Effector CD8-positive, alpha-beta T cell (primary cell): Measurements from ENCODE around the gene CCM2.

Source experiments
- DNase-seq: peaks from one replicate; lab custom pipeline; 2025; lab: John Stamatoyannopoulos, UW

The CCM2 gene

DNA sequence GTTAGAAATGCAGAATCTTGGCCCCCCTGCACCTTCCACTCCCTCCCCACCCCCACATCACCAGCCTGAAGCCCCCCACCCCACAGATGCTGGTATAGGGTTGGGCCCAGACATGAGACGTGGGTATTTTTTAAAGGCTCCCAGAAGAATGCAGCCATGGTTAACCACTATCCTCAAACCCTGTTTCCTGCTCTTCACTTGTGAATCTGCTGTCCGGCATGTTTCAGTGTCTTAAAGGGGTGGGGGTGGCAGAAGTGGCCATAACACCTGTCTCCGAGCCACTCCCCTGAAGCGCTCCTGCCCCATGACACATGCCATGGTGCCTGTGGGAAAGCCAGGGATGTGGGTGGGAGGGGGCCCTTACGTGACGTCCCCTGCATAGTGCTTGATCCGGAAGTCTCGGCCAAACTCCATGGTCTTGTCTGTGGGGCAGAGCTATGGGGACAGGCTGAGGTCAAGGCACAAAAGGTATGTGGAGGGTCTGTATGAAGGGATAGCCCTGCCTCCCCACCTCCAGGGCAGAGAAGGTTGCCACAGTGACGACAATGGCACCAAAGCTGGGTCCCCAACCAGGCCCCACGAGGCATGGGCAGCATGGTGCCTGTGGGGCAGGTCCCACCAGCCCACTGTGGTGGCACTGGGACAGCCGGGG is 30.8 kb upstream of the CCM2 start:
- DNase-seq = no peak

DNA sequence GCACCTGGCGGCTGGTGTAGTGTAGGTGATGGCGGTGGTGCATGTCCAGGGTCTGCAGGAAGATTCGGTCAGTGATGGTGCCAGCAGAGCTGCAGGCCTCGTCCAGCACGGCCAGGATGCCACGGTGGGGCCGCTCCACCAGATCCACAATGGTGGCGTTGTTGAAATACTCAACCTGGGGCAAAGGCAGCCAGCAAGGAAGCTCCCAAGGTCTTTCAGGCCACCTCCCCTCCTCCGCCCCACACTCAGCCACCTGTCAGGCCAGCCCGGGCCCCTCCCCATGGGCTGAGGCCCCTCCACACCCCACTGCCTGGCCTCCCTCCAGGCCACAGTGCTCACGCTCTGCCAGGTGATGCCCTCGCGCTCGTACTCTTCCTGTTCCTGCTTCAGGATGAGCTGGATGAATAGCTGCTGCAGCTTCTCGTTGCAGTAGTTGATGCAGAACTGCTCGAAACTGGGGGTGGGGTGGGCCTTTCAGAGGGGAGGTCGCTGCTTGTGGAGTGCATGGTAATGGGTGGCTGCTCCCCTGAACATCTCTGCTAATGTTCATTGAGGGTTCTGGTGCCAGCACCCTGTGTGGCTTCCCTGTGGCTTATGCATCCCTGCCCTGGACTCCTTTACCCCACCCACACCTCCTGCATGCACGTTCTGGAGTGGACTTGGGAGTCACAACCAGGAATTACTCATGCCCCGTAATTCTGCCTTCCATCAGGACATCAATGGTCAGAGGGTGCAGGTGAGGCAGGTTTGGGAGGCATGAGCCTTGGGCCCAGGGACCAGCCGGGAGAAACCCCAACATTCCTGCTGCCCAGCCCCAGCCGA is 30.1 kb upstream of the CCM2 start:
- no peak for DNase-seq

DNA sequence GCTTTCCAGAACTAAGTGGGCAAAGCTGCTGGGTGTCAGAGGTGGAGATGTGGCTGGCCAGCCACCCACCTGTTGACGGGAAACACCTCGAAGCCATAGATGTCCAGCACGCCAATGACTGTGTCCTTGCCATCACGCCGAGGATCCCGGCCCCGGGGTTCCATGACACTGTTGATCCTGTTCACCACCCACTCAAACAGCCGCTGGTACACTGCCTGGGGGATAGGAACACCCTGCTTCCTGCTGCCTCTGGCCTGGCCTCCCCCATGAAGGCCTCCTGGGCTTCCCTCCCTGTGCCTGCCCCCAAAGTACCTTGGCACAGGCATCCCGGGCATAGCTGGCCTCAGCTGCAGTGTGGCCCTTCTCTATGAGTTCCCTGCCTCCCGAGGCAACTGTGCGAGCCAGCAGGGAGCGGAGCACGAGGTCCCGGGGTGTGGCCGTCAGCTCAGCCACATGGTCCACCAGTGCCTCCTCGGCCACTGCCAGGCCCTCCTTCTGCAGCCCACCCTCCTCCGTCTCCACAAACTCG is 29.4 kb upstream of the CCM2 start:
- DNase-seq = no peak

DNA sequence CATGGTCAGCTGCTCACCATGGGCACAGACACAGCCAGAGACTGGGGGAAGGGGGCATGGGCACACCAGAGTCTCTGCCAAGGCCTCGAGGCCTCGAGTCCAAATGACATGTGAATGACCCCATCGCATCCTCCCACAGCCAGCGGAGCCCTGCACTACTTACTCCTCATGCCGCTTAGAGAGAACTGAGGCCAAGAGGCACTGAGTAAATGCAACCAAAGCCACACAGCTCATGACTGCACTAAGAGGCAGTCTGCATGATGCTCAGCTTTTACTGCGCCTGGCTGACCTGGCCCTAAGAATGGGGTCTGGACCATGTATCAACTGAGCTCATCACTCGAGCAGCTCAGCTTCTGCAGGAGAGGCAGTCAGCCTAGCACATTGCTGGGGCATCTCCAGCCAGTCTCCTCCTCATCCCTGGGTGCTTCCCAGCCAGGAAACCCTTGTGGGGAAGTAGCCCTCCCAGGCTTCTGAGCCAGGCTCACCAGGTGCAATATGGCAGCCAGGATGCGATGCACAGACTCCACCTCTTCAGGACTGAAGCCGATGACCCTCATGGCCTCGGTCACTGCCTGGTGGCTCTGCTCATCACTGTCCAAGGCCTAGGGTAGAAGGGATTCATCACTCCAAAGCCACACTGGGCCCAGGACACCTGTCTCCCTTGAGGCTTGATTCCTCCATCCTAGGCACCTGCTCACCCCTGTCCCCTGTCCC is 28.7 kb upstream of the CCM2 start:
- no peak for DNase-seq

DNA sequence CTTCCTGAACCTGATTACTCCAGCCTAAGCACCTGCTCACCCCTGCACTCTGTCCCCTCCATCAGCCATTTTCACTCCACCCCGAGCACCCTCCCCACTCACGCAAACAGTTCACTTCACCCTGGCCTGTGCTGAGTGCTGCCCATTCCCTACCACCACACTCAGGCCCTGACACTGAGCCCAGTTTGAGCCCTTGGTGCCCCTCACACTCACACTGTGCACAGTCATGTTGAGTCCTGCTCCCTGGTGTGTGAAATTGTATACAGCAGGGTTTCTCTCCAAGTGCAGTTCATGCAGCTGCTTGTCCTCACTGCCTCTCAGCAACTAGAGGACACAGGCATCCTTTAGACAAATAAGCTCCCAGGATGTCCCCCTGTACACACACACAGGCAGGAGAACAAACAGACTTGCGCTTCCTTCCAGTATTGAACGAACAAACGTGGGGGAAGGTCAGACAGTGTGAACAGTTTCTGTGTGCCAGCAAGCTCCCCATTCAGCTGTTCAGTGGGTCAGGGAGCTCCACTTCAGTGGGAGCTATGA is 28.0 kb upstream of the CCM2 start:
- DNase-seq = no peak

DNA sequence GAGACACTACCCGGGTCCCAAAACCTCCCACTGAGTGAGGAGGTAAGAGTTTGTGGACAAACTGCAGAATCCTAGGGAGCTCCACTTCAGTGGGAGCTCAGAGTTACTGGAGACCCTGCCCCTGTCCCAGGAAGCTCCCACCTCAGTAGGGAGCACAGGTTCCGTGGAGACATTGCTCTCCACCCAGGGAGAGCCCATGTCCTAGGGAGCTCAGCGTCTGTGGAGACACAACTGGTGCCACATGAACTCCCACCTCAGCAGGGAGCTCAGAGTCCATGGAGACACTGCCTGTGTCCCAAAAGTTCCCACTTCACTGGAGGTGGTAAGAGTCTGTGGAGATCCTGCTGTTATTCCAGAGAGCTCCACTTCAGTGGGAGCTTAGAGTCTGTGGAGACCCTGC is 27.4 kb upstream of the CCM2 start:
- no peak for DNase-seq

DNA sequence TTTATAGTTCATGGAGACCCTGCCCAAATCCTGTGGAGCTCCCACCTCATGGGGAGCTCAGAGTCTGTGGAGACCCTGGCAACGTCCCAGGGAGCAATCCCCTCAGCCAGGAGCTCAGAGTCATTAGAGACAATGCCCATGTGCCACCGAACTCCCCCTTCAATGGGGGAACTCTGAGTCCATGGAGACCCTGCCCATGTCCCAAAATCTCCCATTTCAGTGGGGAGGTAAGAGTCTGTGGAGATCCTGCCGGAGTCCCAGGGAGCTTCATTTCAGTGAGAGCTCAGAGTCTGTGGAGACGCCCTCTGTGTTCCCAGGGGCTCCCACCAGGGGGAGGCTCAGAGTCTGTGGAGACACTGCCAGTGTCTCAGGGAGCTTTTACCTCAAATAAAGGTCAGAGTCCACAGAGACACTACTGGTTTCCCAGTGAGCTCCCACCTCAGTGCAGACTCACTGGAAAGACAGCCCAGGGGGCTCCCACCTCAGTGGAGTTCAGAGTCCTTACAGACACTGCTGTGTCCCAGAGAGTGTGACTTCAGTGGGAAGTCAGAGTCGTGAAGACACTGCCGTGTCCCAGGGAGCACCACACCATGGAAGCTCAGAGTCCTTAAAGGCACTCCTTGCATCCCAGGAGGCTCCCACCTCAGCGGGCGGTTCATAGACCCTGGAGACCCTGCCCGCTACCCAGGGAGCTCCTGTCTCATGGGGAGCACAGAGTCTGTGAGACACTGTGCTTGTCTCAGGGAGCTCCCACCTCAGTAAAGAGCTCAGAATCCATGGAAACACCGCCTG is 26.2 kb upstream of the CCM2 start:
- peak; percentile 43 for DNase-seq

DNA sequence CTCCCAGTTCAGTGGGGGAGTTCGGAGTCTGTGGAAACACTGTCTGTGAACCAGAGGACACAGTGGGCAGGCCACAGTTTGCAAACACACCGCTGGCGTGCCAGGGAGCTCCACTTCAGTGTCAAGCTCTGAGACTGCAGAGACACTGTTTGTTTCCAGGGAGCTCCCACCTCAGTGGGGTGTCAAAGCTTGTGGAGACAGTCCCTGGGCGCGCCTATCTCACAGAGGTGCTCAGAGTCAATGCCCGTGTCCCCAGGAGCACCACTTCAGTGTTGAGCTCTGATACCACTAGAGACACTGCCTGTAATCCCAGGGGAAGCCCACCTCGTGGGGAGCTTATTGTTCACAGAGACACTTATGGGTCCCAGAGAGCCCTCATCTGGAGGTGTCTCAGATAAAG is 25.5 kb upstream of the CCM2 start:
- no peak for DNase-seq

DNA sequence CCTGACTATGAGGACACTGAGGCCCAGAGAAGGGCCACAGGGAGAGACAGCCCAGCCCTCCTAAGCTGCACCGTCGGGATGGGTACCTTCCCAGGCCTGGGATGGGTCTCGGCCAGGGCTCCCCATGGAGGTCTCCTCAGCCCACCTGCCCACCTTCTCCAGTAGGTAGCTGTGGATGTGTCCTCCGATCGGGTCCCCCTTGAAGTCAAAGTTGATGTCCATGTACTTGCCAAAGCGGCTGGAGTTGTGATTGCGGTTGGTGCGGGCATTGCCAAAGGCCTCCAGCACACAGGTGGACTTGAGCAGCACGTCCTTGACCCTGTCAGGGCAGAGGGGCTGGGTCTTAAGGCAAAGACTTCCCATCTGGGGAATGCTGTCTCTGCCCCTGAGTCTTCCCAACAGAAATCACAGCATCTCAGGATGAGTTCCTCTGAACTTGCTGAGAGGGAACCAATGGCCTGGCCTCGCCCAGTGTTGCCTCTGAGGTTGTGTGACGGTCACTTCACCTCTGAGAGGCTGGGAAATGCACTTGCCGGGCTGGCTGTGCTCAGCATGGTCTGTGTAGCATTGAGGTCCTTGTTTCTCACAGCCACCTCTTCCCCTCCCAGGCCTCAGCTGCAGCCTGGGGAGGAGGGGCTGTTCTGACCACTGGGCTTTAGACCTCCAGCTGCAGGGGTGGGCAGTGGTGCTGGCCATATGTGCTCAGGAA is 24.5 kb upstream of the CCM2 start:
- DNase-seq = no peak

DNA sequence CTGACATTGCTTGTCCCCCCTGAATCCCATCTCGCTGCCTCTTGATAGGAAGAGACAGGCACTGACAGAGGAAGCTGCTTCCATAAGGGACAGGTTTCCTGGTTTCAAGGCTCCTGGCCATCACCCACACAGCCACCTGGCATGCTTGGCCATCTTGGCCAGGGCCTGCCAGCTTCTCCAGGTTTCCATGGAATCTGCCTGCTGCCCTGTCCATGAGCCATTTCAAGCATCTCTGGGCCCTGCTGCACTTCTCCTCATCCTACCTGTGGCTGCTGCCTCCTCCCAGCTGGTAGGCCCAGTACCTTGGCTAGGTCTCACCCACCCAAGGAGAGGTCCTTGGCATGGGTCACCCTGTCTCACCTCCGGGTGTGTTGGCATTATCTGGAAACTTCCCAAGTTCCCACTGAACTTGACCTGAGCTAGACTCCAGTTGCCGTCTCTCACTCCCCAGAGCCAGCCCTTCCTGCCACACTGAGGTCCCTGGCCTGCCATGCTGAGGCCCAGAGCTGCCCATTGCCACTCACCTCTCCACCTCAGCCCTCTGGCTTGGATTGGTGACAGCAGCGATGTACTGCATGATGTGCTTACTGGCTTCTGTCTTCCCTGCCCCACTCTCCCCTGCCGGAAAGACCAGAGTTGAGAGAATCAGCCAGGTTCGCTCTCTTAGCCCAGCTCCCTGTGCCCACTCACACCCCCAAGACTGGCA is 23.8 kb upstream of the CCM2 start:
- DNase-seq = no peak

DNA sequence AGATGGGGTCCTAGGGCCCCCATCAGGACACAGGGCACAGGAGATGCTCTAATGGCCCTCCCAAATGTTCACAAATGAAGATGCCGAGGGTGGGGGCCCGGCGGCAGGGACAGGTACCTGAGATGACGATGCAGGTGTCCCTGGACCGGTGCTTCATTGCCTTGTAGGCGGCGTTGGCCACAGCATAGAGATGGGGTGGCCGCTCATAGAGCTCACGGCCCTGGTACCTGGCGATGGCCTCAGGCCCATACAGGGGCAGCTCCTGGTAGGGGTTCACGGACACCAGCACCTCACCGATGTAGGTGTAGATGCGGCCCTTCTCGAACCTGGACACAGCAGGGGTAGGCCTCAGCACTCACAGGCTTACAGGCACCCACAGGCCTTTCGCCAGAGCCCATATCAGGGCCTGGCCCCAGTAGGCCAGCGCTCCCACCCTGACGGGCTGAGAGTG is 23.2 kb upstream of the CCM2 start:
- DNase-seq = no peak

DNA sequence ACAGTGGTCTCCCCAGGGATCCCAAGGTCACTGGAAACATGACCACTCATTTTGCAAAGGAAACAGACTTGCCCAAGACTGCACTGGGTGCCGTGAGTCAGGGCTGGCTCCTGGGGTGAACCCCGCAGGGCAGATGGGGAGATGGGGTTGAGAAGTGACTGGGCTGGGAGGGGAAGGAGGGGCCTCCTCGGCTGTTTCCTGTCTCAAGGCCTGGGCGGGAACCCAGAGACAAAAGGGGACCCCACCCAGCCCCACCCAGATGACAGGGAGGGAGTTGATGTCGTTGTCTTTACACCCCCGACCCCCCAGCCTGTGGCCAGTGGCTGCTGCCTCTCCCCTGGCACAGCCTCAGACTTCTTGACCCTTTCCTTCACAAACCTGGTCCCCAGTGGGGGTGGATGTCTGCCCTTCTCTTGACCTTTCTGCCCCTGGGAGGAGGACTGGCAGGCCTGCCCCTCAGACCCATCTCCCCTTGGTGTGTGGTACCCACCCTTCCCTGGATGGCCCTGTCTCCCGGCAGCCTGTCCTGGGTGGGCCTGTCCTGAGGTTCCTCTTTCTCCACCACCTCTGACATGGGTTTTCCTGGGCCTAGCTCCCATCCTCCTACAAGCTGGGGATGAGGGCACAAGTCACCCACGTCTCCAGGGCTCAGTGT is 22.6 kb upstream of the CCM2 start:
- DNase-seq = peak; percentile 23

DNA sequence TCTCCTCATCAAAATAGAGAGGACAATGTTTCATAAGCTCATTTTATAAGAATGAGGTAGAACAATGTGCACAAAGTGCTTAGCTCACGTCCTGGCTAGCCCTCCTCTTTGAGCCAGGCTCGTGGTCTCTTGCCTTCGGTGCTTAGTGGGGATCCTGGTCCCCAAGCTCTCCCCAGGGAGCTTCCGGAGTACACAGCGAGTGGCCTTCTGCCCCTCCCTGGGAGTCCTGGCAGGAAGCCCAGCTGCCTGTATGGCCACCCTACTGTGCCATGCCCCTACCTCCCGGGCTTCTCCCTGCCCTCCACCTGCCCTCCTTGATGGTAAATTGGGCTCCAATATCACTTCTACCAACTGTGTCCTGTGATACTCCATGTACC is 22.1 kb upstream of the CCM2 start:
- DNase-seq = no peak

DNA sequence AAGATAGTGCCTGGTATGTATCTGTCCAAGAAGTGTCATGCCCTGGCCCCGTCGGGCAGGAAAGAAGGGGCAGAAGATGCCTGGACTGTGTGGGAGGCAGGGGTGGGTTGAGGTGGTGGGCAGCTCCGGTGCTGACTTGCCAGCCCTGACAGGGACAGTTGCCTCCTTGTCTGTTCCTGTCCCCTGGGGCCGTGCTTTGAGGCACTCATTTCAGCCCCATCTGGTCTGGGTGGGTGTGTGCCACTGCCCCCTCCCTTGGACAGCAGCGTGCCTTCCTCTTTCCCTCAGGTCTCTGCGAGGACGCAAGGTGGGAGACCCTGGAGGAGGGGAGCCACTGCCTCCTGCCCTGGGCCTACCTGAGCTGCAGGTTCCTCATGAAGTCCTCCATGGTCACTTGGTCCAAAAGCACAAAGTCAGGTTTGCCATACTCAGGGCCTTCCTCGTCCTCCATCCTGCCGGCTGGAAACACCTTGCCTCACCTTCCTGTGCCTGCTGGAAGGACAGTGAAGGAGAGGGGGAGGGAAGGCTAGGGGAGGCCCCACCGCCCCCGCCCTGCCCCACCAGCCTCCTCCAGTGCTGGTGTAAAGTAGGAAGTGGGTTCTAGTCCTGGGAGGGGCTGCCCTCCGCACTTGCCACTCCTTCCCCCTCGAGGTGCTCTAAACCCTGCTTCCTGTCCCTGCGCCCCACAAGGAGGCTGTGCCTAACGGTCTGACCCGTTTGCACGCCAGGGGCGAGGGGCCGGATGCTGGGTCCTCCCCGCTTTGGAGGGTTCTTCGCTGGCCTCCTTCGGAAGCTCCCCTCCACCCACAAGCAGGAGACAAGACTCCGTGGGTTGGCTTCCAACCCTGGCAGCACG is 21.3 kb upstream of the CCM2 start, which contains the start of gene MYO1G:
MYO1G (minus strand) TSS at position 505 of the 856 bp plus-strand sequence; CDS start at position 451, 54 bp downstream.
- peak; percentile 63 for DNase-seq

DNA sequence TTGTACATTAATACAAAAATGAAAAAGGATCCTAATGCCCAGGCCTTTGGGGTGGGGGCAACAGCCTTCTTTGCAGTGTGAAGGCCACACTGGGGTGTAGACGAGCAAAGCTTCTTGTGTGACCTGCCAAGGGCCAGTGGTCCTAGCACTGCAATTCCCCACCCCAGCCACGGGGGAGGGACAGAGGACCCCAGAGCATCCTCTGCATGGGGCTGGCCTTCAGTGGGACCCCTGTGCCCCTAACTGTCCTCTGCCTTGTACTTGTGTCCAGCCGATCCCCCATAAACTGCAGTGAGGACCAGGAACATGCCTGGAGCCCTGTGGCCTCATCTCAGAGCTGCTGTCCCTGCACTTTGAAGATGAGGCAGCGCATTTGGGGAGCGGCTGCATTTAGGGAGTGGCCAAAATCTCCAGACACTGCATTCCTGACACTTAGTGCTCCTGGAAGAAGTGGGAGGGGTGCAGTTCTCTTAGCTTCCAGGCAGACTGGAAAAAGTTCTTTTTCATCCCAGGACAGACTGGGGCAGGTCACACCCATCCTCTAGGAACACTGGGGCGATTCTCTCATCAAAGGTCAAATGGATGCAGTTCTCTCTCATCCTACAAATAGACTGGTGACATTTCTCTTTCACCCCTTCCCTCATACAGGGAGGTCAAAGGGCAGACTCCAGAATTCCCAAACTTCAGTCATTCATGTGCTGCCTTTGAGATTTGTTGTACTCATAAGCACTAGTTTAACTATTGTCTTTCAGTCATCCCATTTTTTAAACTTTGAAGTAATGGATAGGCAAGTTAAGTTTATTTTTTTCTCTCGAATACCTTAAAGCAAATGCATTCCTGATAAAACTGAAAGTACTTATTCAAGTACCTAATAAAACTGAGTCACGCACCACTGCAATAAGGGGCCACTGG is 20.3 kb upstream of the CCM2 start:
- no peak for DNase-seq

DNA sequence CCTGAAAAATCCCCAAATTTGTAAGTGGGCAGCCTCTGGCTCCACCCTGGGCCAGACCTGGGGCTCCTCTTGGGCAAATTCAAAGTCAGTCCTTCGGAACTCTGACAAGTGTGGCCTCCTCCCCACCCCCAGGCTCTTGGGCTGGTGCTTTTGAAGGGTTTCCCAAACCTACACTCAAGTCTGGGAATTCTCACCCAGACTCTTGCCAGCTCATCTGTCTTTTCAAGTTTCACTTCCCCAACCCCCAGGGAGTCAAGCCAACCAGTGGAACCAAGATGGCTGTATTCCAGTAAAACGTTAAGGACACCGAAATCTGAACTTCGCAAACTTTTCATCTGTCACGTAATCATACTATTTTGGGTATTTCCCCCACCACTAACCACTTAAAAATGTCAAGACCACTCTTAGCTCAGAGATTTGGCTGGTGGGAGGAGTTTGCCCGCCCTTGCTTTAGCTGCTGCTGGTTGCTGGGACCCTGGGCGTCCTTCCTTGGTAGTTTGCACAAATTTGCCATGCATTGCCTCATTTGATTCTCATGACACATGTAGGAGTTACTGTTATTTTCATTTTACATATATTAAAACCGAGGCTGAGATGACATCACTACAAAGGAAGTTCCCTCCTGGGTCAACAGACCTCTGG is 19.5 kb upstream of the CCM2 start:
- peak; percentile 7 for DNase-seq
